ENCODE measurements around the gene UGGT1.

Gene UGGT1

GRCh38 chr2:128084757-128085156 lies 6.2 kb upstream of the UGGT1 start:
- Histone ChIP-seq H3K4me3 (ENCODE audit: low read length) (no peak overlapping the region), H3K9ac (ENCODE audit: low read length) (no peak overlapping the region), H3K9me3 (ENCODE audit: control insufficient read depth, low read length) (no peaks in the 10 kb centered on the region), H3K27me3 (ENCODE audit: control insufficient read depth, insufficient read depth, low read length) (no peaks in the 10 kb centered on the region), H3K4me1 (ENCODE audit: control insufficient read depth, insufficient read depth, low read length) (no peaks in the 10 kb centered on the region), H3K36me3 (ENCODE audit: control insufficient read depth, insufficient read depth, low read length) (no peaks in the 10 kb centered on the region)

GRCh38 chr2:128086244-128086643 lies 4.8 kb upstream of the UGGT1 start:
- no peaks in the 10 kb centered on the region for H3K9me3 ChIP-seq (ENCODE audit: control insufficient read depth, low read length)
- no peaks in the 10 kb centered on the region for H3K36me3 ChIP-seq (ENCODE audit: control insufficient read depth, insufficient read depth, low read length)
- H3K27me3 ChIP-seq (ENCODE audit: control insufficient read depth, insufficient read depth, low read length) = no peaks in the 10 kb centered on the region
- no peak overlapping the region for H3K9ac ChIP-seq (ENCODE audit: low read length)
- no peaks in the 10 kb centered on the region for H3K4me1 ChIP-seq (ENCODE audit: control insufficient read depth, insufficient read depth, low read length)
- no peak overlapping the region for H3K4me3 ChIP-seq (ENCODE audit: low read length)

GRCh38 chr2:128090575-128090944 lies 440 bp upstream of the UGGT1 start:
- H3K9ac ChIP-seq (ENCODE audit: low read length) = peak overlapping the region; percentile 90
- H3K36me3 ChIP-seq (ENCODE audit: control insufficient read depth, insufficient read depth, low read length) = no peaks in the 10 kb centered on the region
- no peaks in the 10 kb centered on the region for H3K9me3 ChIP-seq (ENCODE audit: control insufficient read depth, low read length)
- H3K4me1 ChIP-seq (ENCODE audit: control insufficient read depth, insufficient read depth, low read length) = no peaks in the 10 kb centered on the region
- no peaks in the 10 kb centered on the region for H3K27me3 ChIP-seq (ENCODE audit: control insufficient read depth, insufficient read depth, low read length)
- H3K4me3 ChIP-seq (ENCODE audit: low read length) = peak overlapping the region; percentile 97

GRCh38 chr2:128091726-128092080 lies 703 bp downstream of the UGGT1 start:
- H3K27me3 ChIP-seq (ENCODE audit: control insufficient read depth, insufficient read depth, low read length) = no peaks in the 10 kb centered on the region
- H3K4me3 ChIP-seq (ENCODE audit: low read length) = peak overlapping the region; percentile 97
- no peaks in the 10 kb centered on the region for H3K4me1 ChIP-seq (ENCODE audit: control insufficient read depth, insufficient read depth, low read length)
- peak overlapping the region; percentile 90 for H3K9ac ChIP-seq (ENCODE audit: low read length)
- H3K9me3 ChIP-seq (ENCODE audit: control insufficient read depth, low read length) = no peaks in the 10 kb centered on the region
- no peaks in the 10 kb centered on the region for H3K36me3 ChIP-seq (ENCODE audit: control insufficient read depth, insufficient read depth, low read length)

GRCh38 chr2:128092656-128093055 lies 1.7 kb downstream of the UGGT1 start:
- H3K9me3 ChIP-seq (ENCODE audit: control insufficient read depth, low read length) = no peaks in the 10 kb centered on the region
- no peaks in the 10 kb centered on the region for H3K27me3 ChIP-seq (ENCODE audit: control insufficient read depth, insufficient read depth, low read length)
- no peak overlapping the region for H3K4me3 ChIP-seq (ENCODE audit: low read length)
- H3K4me1 ChIP-seq (ENCODE audit: control insufficient read depth, insufficient read depth, low read length) = no peaks in the 10 kb centered on the region
- no peaks in the 10 kb centered on the region for H3K36me3 ChIP-seq (ENCODE audit: control insufficient read depth, insufficient read depth, low read length)
- H3K9ac ChIP-seq (ENCODE audit: low read length) = no peak overlapping the region

GRCh38 chr2:128093762-128094161 lies 2.8 kb downstream of the UGGT1 start:
- H3K9ac ChIP-seq (ENCODE audit: low read length) = no peak overlapping the region
- no peaks in the 10 kb centered on the region for H3K4me1 ChIP-seq (ENCODE audit: control insufficient read depth, insufficient read depth, low read length)
- no peaks in the 10 kb centered on the region for H3K9me3 ChIP-seq (ENCODE audit: control insufficient read depth, low read length)
- no peaks in the 10 kb centered on the region for H3K36me3 ChIP-seq (ENCODE audit: control insufficient read depth, insufficient read depth, low read length)
- no peak overlapping the region for H3K4me3 ChIP-seq (ENCODE audit: low read length)
- no peaks in the 10 kb centered on the region for H3K27me3 ChIP-seq (ENCODE audit: control insufficient read depth, insufficient read depth, low read length)

- Histone ChIP-seq H3K9me3 (ENCODE audit: control insufficient read depth, low read length) (no peaks in the 10 kb centered on the region), H3K9ac (ENCODE audit: low read length) (no peak overlapping the region), H3K36me3 (ENCODE audit: control insufficient read depth, insufficient read depth, low read length) (no peaks in the 10 kb centered on the region), H3K27me3 (ENCODE audit: control insufficient read depth, insufficient read depth, low read length) (no peaks in the 10 kb centered on the region), H3K4me1 (ENCODE audit: control insufficient read depth, insufficient read depth, low read length) (no peaks in the 10 kb centered on the region), H3K4me3 (ENCODE audit: low read length) (no peak overlapping the region)
Measured at GRCh38 chr2:128095201-128095600, 4.2 kb downstream of the UGGT1 start.

GRCh38 chr2:128103407-128103806 lies 12.4 kb downstream of the UGGT1 start:
- Histone ChIP-seq H3K27me3 (ENCODE audit: control insufficient read depth, insufficient read depth, low read length) (no peaks in the 10 kb centered on the region), H3K36me3 (ENCODE audit: control insufficient read depth, insufficient read depth, low read length) (no peaks in the 10 kb centered on the region), H3K4me1 (ENCODE audit: control insufficient read depth, insufficient read depth, low read length) (peaks cover 6% of the 10 kb centered on the region)

GRCh38 chr2:128105072-128105471 lies 14.1 kb downstream of the UGGT1 start:
- Histone ChIP-seq H3K9ac (ENCODE audit: low read length) (no peak overlapping the region), H3K9me3 (ENCODE audit: control insufficient read depth, low read length) (no peaks in the 10 kb centered on the region), H3K4me1 (ENCODE audit: control insufficient read depth, insufficient read depth, low read length) (peaks cover 6% of the 10 kb centered on the region), H3K27me3 (ENCODE audit: control insufficient read depth, insufficient read depth, low read length) (no peaks in the 10 kb centered on the region), H3K4me3 (ENCODE audit: low read length) (no peak overlapping the region), H3K36me3 (ENCODE audit: control insufficient read depth, insufficient read depth, low read length) (no peaks in the 10 kb centered on the region)

More at GRCh38 chr2:128103407-128103806, 12.4 kb downstream of the UGGT1 start:
- Histone ChIP-seq H3K4me3 (ENCODE audit: low read length) (no peak overlapping the region), H3K9me3 (ENCODE audit: control insufficient read depth, low read length) (no peaks in the 10 kb centered on the region), H3K9ac (ENCODE audit: low read length) (no peak overlapping the region)

GRCh38 chr2:128108166-128108565 lies 17.2 kb downstream of the UGGT1 start:
- H3K36me3 ChIP-seq (ENCODE audit: control insufficient read depth, insufficient read depth, low read length) = no peaks in the 10 kb centered on the region
- H3K4me1 ChIP-seq (ENCODE audit: control insufficient read depth, insufficient read depth, low read length) = no peaks in the 10 kb centered on the region
- no peak overlapping the region for H3K4me3 ChIP-seq (ENCODE audit: low read length)
- H3K27me3 ChIP-seq (ENCODE audit: control insufficient read depth, insufficient read depth, low read length) = no peaks in the 10 kb centered on the region
- no peaks in the 10 kb centered on the region for H3K9me3 ChIP-seq (ENCODE audit: control insufficient read depth, low read length)
- H3K9ac ChIP-seq (ENCODE audit: low read length) = no peak overlapping the region

GRCh38 chr2:128109243-128109642 lies 18.2 kb downstream of the UGGT1 start:
- Histone ChIP-seq H3K4me3 (ENCODE audit: low read length) (no peak overlapping the region), H3K27me3 (ENCODE audit: control insufficient read depth, insufficient read depth, low read length) (no peaks in the 10 kb centered on the region), H3K9ac (ENCODE audit: low read length) (no peak overlapping the region), H3K4me1 (ENCODE audit: control insufficient read depth, insufficient read depth, low read length) (no peaks in the 10 kb centered on the region), H3K9me3 (ENCODE audit: control insufficient read depth, low read length) (no peaks in the 10 kb centered on the region), H3K36me3 (ENCODE audit: control insufficient read depth, insufficient read depth, low read length) (no peaks in the 10 kb centered on the region)

GRCh38 chr2:128115921-128116623 lies 25.1 kb downstream of the UGGT1 start:
- H3K9ac ChIP-seq (ENCODE audit: low read length) = no peak overlapping the region
- no peaks in the 10 kb centered on the region for H3K4me1 ChIP-seq (ENCODE audit: control insufficient read depth, insufficient read depth, low read length)
- H3K9me3 ChIP-seq (ENCODE audit: control insufficient read depth, low read length) = no peaks in the 10 kb centered on the region
- H3K27me3 ChIP-seq (ENCODE audit: control insufficient read depth, insufficient read depth, low read length) = no peaks in the 10 kb centered on the region
- H3K4me3 ChIP-seq (ENCODE audit: low read length) = no peak overlapping the region
- H3K36me3 ChIP-seq (ENCODE audit: control insufficient read depth, insufficient read depth, low read length) = peaks cover 5% of the 10 kb centered on the region

GRCh38 chr2:128134573-128134972 lies 43.6 kb downstream of the UGGT1 start:
- Histone ChIP-seq H3K36me3 (ENCODE audit: control insufficient read depth, insufficient read depth, low read length) (peaks cover 1% of the 10 kb centered on the region), H3K27me3 (ENCODE audit: control insufficient read depth, insufficient read depth, low read length) (no peaks in the 10 kb centered on the region), H3K9ac (ENCODE audit: low read length) (no peak overlapping the region)

More at GRCh38 chr2:128134573-128134972, 43.6 kb downstream of the UGGT1 start:
- Histone ChIP-seq H3K9me3 (ENCODE audit: control insufficient read depth, low read length) (no peaks in the 10 kb centered on the region), H3K4me3 (ENCODE audit: low read length) (no peak overlapping the region), H3K4me1 (ENCODE audit: control insufficient read depth, insufficient read depth, low read length) (no peaks in the 10 kb centered on the region)
